ENCODE measurements around the gene PHF5A. TPM values are rescaled to one million over a fixed set of nuclear protein-coding genes. Genes with fewer than 3 reads are reported as not detected.
"Not testable (repeated sequence)": the region's sequence is repeated elsewhere in the genome, so short reads cannot be mapped to it uniquely, and the experiment has no call there.

Gene PHF5A
- polyA plus RNA-seq, 2 of the 4 experiments (the other 2 are of a cell fraction) = 80.1 to 82.6 TPM

- DNase-seq (ENCODE audit: low read depth in 1 of 2, low spot score in 1 of 2) (no peak), ATAC-seq (no peak), FAIRE-seq (no peak)
- WGBS (ENCODE audit: missing lambda C conversion rate) = 93% methylated on average over 2 of the region's 2 CpGs
- no peak overlapping the region for H3K4me3 ChIP-seq
- TF ChIP-seq SMC3 (IDR thresholded peaks at IDR 0.05) = no peak
- TF ChIP-seq BCL3 (IDR thresholded peaks at IDR 0.05) = no peak
- TF ChIP-seq KDM1A (IDR thresholded peaks at IDR 0.05; ENCODE audit: low read depth) = no peak
- no peak for TF ChIP-seq ATOH8 (CRISPR knock-in tag; IDR thresholded peaks at IDR 0.05; ENCODE audit: low read depth)
- no peak for TF ChIP-seq RARB (CRISPR knock-in tag; IDR thresholded peaks at IDR 0.05)
- TF ChIP-seq NR3C1 (IDR thresholded peaks at IDR 0.05) = no peak
- no peak for TF ChIP-seq RNF2 (IDR thresholded peaks at IDR 0.05; ENCODE audit: borderline replicate concordance, low read depth)
- TF ChIP-seq JUNB (IDR thresholded peaks at IDR 0.05) = no peak
- no peak for TF ChIP-seq MAFK (IDR thresholded peaks at IDR 0.05; ENCODE audit: partially characterized antibody)
- TF ChIP-seq RCOR1 (IDR thresholded peaks at IDR 0.05; ENCODE audit: low read depth, low read length) = no peak
- TF ChIP-seq MYC (IDR thresholded peaks at IDR 0.05; ENCODE audit: borderline replicate concordance, low read length) = no peak
- TF ChIP-seq ZSCAN20 (CRISPR knock-in tag; IDR thresholded peaks at IDR 0.05) = no peak
- ChIA-PET CTCF (interaction anchor here (1.3 to 2.4 kb wide), 2 partner anchors 38 to 85 kb away, joined by 3 to 4 read pairs; no protein-coding TSS in a partner anchor), POLR2A (interaction anchor here (0.7 kb wide), 1 partner anchor 34 kb away, joined by 3 read pairs; no protein-coding TSS in a partner anchor)
- H3K4me2 ChIP-seq = no peak overlapping the region
- no peaks in the 10 kb centered on the region for H3K9me3 ChIP-seq
- H3K4me1 ChIP-seq = peaks cover 9% of the 10 kb centered on the region; the same call in 1 of the 3 replicates
- no peak overlapping the region for H3K27ac ChIP-seq
Observed at GRCh38 chr22:41442240-41442792, 26.2 kb downstream of the PHF5A start.

- WGBS (ENCODE audit: missing lambda C conversion rate) = 90% methylated on average over 5 of the region's 5 CpGs
- H3K27ac ChIP-seq; POLR2A ChIA-PET; H3K4me3 ChIP-seq; DNase-seq (ENCODE audit: low read depth in 1 of 2, low spot score in 1 of 2); H3K4me2 ChIP-seq; H3K4me1 ChIP-seq; ATAC-seq; H3K9me3 ChIP-seq; FAIRE-seq: not testable (repeated sequence)
- CTCF ChIA-PET = interaction anchor here (1.2 to 1.6 kb wide), 2 partner anchors 23 to 77 kb away, joined by 3 to 5 read pairs; no protein-coding TSS in a partner anchor
Observed at GRCh38 chr22:41440511-41440910, 28.0 kb downstream of the PHF5A start.

GRCh38 chr22:41437198-41437597 lies 31.3 kb downstream of the PHF5A start:
- H3K27ac ChIP-seq = no peak overlapping the region
- no peak for FAIRE-seq
- ChIA-PET POLR2A (interaction anchor here (1.2 kb wide), 1 partner anchor 9 kb away, joined by 8 read pairs; the partner anchor contains the start of gene TOB2), CTCF (interaction anchor here (0.6 to 1.8 kb wide), 6 partner anchors 9 to 514 kb away, joined by 4 to 8 read pairs (median 4); partner anchors contain the start of gene TOB2)
- no peaks in the 10 kb centered on the region for H3K9me3 ChIP-seq
- no peak overlapping the region for H3K4me2 ChIP-seq
- no peak for DNase-seq (ENCODE audit: low read depth in 1 of 2, low spot score in 1 of 2)
- no peak overlapping the region for H3K4me3 ChIP-seq
- 94% methylated on average over 7 of the region's 7 CpGs for WGBS (ENCODE audit: missing lambda C conversion rate)
- TF ChIP-seq CBX8 (IDR thresholded peaks at IDR 0.05) (no peak), ESRRA (IDR thresholded peaks at IDR 0.05; ENCODE audit: borderline replicate concordance, low read length) (no peak)
- H3K4me1 ChIP-seq = no peaks in the 10 kb centered on the region; the same call in 2 of the 3 replicates
- ATAC-seq = no peak

GRCh38 chr22:41436322-41437113 lies 32.0 kb downstream of the PHF5A start:
- ATAC-seq (no peak), FAIRE-seq (no peak), DNase-seq (ENCODE audit: low read depth in 1 of 2, low spot score in 1 of 2) (no peak)
- H3K9me3 ChIP-seq = no peaks in the 10 kb centered on the region
- CTCF ChIA-PET = interaction anchor here (1.3 to 1.8 kb wide), 4 partner anchors 12 to 91 kb away, joined by 4 to 8 read pairs (median 6); no protein-coding TSS in a partner anchor
- H3K4me3 ChIP-seq = no peak overlapping the region
- H3K27ac ChIP-seq = no peak overlapping the region
- H3K4me1 ChIP-seq = no peaks in the 10 kb centered on the region
- WGBS (ENCODE audit: missing lambda C conversion rate) = 90% methylated on average over 22 of the region's 23 CpGs
- H3K4me2 ChIP-seq = no peak overlapping the region
- POLR2A ChIA-PET = interaction anchor here (0.6 to 1.2 kb wide), 2 partner anchors 10 to 82 kb away, joined by 4 to 8 read pairs; partner anchors contain the start of gene TOB2
- TF ChIP-seq MYC (IDR thresholded peaks at IDR 0.05; ENCODE audit: borderline replicate concordance, low read length) (no peak), EP300 (IDR thresholded peaks at IDR 0.05) (no peak), CBX8 (IDR thresholded peaks at IDR 0.05) (no peak), MAX (IDR thresholded peaks at IDR 0.05) (no peak)

Data from A549 (cell line).